GM21423 (cell line): ENCODE results near the gene TCF12.
A peak's percentile ranks its signal among the peaks of the same experiment; 100 is the strongest.
"Not testable (repeated sequence)": the region's sequence is repeated elsewhere in the genome, so short reads cannot be mapped to it uniquely, and the experiment has no call there.

Source experiments
- ATAC-seq: cut with Tn5 transposase; IDR thresholded peaks from one replicate; pipeline ENCODE4 v1.9.1; 2021; ENCODE audit warnings: mild to moderate bottlenecking, moderate library complexity; ENCODE audit not compliant: unreplicated experiment

The TCF12 gene

GRCh38 chr15:56915888-56916287, 2.6 kb upstream of the TCF12 start:
- no peak for ATAC-seq

GRCh38 chr15:56916825-56917477, 1.5 kb upstream of the TCF12 start:
- no peak for ATAC-seq

- ATAC-seq: no peak
These were observed 795 bp upstream of the TCF12 start for GRCh38 chr15:56917652-56918045.

- peak; percentile 27 for ATAC-seq
These were observed 676 bp downstream of the TCF12 start for GRCh38 chr15:56919031-56919608.

- ATAC-seq: peak; percentile 15
These were observed 1.3 kb downstream of the TCF12 start for GRCh38 chr15:56919609-56920366.

GRCh38 chr15:56920367-56920627, 1.9 kb downstream of the TCF12 start:
- no peak for ATAC-seq

GRCh38 chr15:56923174-56923591, 4.7 kb downstream of the TCF12 start:
- ATAC-seq: no peak

- no peak for ATAC-seq
These were observed 9.4 kb downstream of the TCF12 start for GRCh38 chr15:56927816-56928215.

GRCh38 chr15:56929399-56929798, 11.0 kb downstream of the TCF12 start:
- no peak for ATAC-seq

- ATAC-seq: no peak
These were observed 11.5 kb downstream of the TCF12 start for GRCh38 chr15:56929933-56930332.

- ATAC-seq: no peak
These were observed 12.3 kb downstream of the TCF12 start for GRCh38 chr15:56930669-56931313.

GRCh38 chr15:56931639-56932508, 13.4 kb downstream of the TCF12 start:
- no peak for ATAC-seq

GRCh38 chr15:56932509-56932868, 14.0 kb downstream of the TCF12 start:
- not testable (repeated sequence) for ATAC-seq

GRCh38 chr15:56933410-56933809, 15.0 kb downstream of the TCF12 start:
- ATAC-seq: no peak

GRCh38 chr15:56933811-56934210, 15.4 kb downstream of the TCF12 start:
- no peak for ATAC-seq

GRCh38 chr15:56934269-56934668, 15.8 kb downstream of the TCF12 start:
- no peak for ATAC-seq

- no peak for ATAC-seq
These were observed 18.5 kb downstream of the TCF12 start for GRCh38 chr15:56936929-56937328.

- no peak for ATAC-seq
These were observed 20.8 kb downstream of the TCF12 start for GRCh38 chr15:56939257-56939656.

GRCh38 chr15:56940388-56940787, 21.9 kb downstream of the TCF12 start:
- no peak for ATAC-seq

- ATAC-seq: no peak
These were observed 23.7 kb downstream of the TCF12 start for GRCh38 chr15:56942118-56942517.

GRCh38 chr15:56943403-56943802, 25.0 kb downstream of the TCF12 start:
- no peak for ATAC-seq
